Measurements from ENCODE around the gene GALNT18. TPM values are rescaled to one million over a fixed set of nuclear protein-coding genes. Genes with fewer than 3 reads are reported as not detected.

Gene GALNT18
- total and polyA plus RNA-seq, 7 experiments from 2014 or later, result 0.15 to 1.7 (median 0.20) TPM; not detected in 4

GRCh38 chr11:11260903-11261302, 360.9 kb downstream of the GALNT18 start:
- Histone ChIP-seq H3K27me3 (ENCODE audit: control insufficient read depth in 2 of 2, insufficient read depth in 2 of 2, low read length in 2 of 2) (no peaks in the 10 kb centered on the region), H3K4me3 (ENCODE audit: low read length) (no peak overlapping the region), H3K36me3 (ENCODE audit: control insufficient read depth in 2 of 3, insufficient read depth in 3 of 3, low read length in 3 of 3) (no peaks in the 10 kb centered on the region), H3K27ac (ENCODE audit: low read depth, low read length) (no peak overlapping the region), H3K9me3 (ENCODE audit: control insufficient read depth in 2 of 3, low read length in 3 of 3) (no peaks in the 10 kb centered on the region), H3K4me1 (ENCODE audit: control insufficient read depth in 2 of 2, insufficient read depth in 2 of 2, low read length in 2 of 2) (no peaks in the 10 kb centered on the region)
- H3K9me3 Mint-ChIP-seq, result peaks cover 0 to 1% (median 0%) of the 10 kb centered on the region in 11 donors
- ChIA-PET POLR2A (no interaction called here), CTCF (no interaction called here)
- DNase-seq (no peak), ATAC-seq (no peak)
- intact Hi-C loops (cut with micrococcal nuclease), result no loop called here
- H3K36me3 Mint-ChIP-seq, result no peaks in the 10 kb centered on the region
- H3K27ac Mint-ChIP-seq, result no peak overlapping the region
- H3K4me3 Mint-ChIP-seq, result no peak overlapping the region
- H3K4me1 Mint-ChIP-seq, result peaks cover 0 to 3% (median 0%) of the 10 kb centered on the region in 7 donors
- peaks cover 13 to 21% (median 17%) of the 10 kb centered on the region in 5 donors for H3K27me3 Mint-ChIP-seq

GRCh38 chr11:11253995-11254394, 367.8 kb downstream of the GALNT18 start:
- Mint-ChIP-seq H3K27me3 (peaks cover 0 to 15% (median 2%) of the 10 kb centered on the region in 5 donors), H3K27ac (no peak overlapping the region), H3K4me3 (no peak overlapping the region), H3K9me3 (no peaks in the 10 kb centered on the region), H3K36me3 (no peaks in the 10 kb centered on the region), H3K4me1 (no peaks in the 10 kb centered on the region)
- POLR2A ChIA-PET, result no interaction called here
- ATAC-seq (no peak), DNase-seq (no peak)
- intact Hi-C loops (cut with micrococcal nuclease), result no loop called here
- Histone ChIP-seq H3K27me3 (ENCODE audit: control insufficient read depth in 2 of 2, insufficient read depth in 2 of 2, low read length in 2 of 2) (no peaks in the 10 kb centered on the region), H3K9me3 (ENCODE audit: control insufficient read depth in 2 of 3, low read length in 3 of 3) (no peaks in the 10 kb centered on the region), H3K27ac (ENCODE audit: low read depth, low read length) (no peak overlapping the region), H3K4me3 (ENCODE audit: low read length) (no peak overlapping the region), H3K4me1 (ENCODE audit: control insufficient read depth in 2 of 2, insufficient read depth in 2 of 2, low read length in 2 of 2) (no peaks in the 10 kb centered on the region), H3K36me3 (ENCODE audit: control insufficient read depth in 2 of 3, insufficient read depth in 3 of 3, low read length in 3 of 3) (no peaks in the 10 kb centered on the region)
- CTCF ChIA-PET, result no interaction called here

GRCh38 chr11:11253497-11253896, 368.3 kb downstream of the GALNT18 start:
- no peaks in the 10 kb centered on the region for H3K27me3 ChIP-seq (ENCODE audit: control insufficient read depth in 2 of 2, insufficient read depth in 2 of 2, low read length in 2 of 2)
- H3K9me3 ChIP-seq (ENCODE audit: control insufficient read depth in 2 of 3, low read length in 3 of 3), result no peaks in the 10 kb centered on the region
- Mint-ChIP-seq H3K4me1 (no peaks in the 10 kb centered on the region), H3K27ac (no peak overlapping the region), H3K36me3 (no peaks in the 10 kb centered on the region), H3K4me3 (no peak overlapping the region), H3K27me3 (peaks cover 0 to 15% (median 2%) of the 10 kb centered on the region in 5 donors), H3K9me3 (peaks cover 0 to under 1% (median 0%) of the 10 kb centered on the region in 11 donors)
- intact Hi-C loops (cut with micrococcal nuclease), result no loop called here
- ATAC-seq (no peak), DNase-seq (no peak)
- no peak overlapping the region for H3K27ac ChIP-seq (ENCODE audit: low read depth, low read length)
- CTCF ChIA-PET, result no interaction called here
- POLR2A ChIA-PET, result no interaction called here
- H3K4me3 ChIP-seq (ENCODE audit: low read length), result no peak overlapping the region
- H3K4me1 ChIP-seq (ENCODE audit: control insufficient read depth in 2 of 2, insufficient read depth in 2 of 2, low read length in 2 of 2), result no peaks in the 10 kb centered on the region
- no peaks in the 10 kb centered on the region for H3K36me3 ChIP-seq (ENCODE audit: control insufficient read depth in 2 of 3, insufficient read depth in 3 of 3, low read length in 3 of 3)

- Histone ChIP-seq H3K27me3 (ENCODE audit: control insufficient read depth in 2 of 2, insufficient read depth in 2 of 2, low read length in 2 of 2) (no peaks in the 10 kb centered on the region), H3K9me3 (ENCODE audit: control insufficient read depth in 2 of 3, low read length in 3 of 3) (no peaks in the 10 kb centered on the region), H3K36me3 (ENCODE audit: control insufficient read depth in 2 of 3, insufficient read depth in 3 of 3, low read length in 3 of 3) (no peaks in the 10 kb centered on the region), H3K27ac (ENCODE audit: low read depth, low read length) (no peak overlapping the region), H3K4me1 (ENCODE audit: control insufficient read depth in 2 of 2, insufficient read depth in 2 of 2, low read length in 2 of 2) (no peaks in the 10 kb centered on the region), H3K4me3 (ENCODE audit: low read length) (no peak overlapping the region)
- no peak overlapping the region for H3K4me3 Mint-ChIP-seq
- H3K36me3 Mint-ChIP-seq, result no peaks in the 10 kb centered on the region
- DNase-seq, result no peak
- peaks cover 0 to 2% (median 0%) of the 10 kb centered on the region in 11 donors for H3K9me3 Mint-ChIP-seq
- no peak overlapping the region for H3K27ac Mint-ChIP-seq
- no peak for ATAC-seq
- H3K27me3 Mint-ChIP-seq, result peaks cover 0 to 12% (median 2%) of the 10 kb centered on the region in 5 donors
- H3K4me1 Mint-ChIP-seq, result peaks cover 0 to under 1% (median 0%) of the 10 kb centered on the region in 7 donors
- ChIA-PET CTCF (no interaction called here), POLR2A (no interaction called here)
- intact Hi-C loops (cut with micrococcal nuclease), result no loop called here
These were observed 369.4 kb downstream of the GALNT18 start for GRCh38 chr11:11252403-11252802.

GRCh38 chr11:11251394-11251970, 370.3 kb downstream of the GALNT18 start:
- Mint-ChIP-seq H3K27ac (no peak overlapping the region), H3K4me3 (no peak overlapping the region), H3K36me3 (peaks cover 0 to 6% (median 0%) of the 10 kb centered on the region in 5 donors), H3K9me3 (peaks cover 0 to 7% (median 0%) of the 10 kb centered on the region in 11 donors), H3K27me3 (peaks cover 0 to 7% (median 0%) of the 10 kb centered on the region in 5 donors), H3K4me1 (peaks cover 0 to 9% (median 0%) of the 10 kb centered on the region in 7 donors)
- Histone ChIP-seq H3K4me3 (ENCODE audit: low read length) (no peak overlapping the region), H3K27me3 (ENCODE audit: control insufficient read depth in 2 of 2, insufficient read depth in 2 of 2, low read length in 2 of 2) (no peaks in the 10 kb centered on the region), H3K36me3 (ENCODE audit: control insufficient read depth in 2 of 3, insufficient read depth in 3 of 3, low read length in 3 of 3) (no peaks in the 10 kb centered on the region), H3K9me3 (ENCODE audit: control insufficient read depth in 2 of 3, low read length in 3 of 3) (no peaks in the 10 kb centered on the region), H3K27ac (ENCODE audit: low read depth, low read length) (no peak overlapping the region), H3K4me1 (ENCODE audit: control insufficient read depth in 2 of 2, insufficient read depth in 2 of 2, low read length in 2 of 2) (no peaks in the 10 kb centered on the region)
- ATAC-seq, result no peak
- no peak for DNase-seq
- ChIA-PET POLR2A (no interaction called here), CTCF (no interaction called here)
- intact Hi-C loops (cut with micrococcal nuclease), result no loop called here

- Mint-ChIP-seq H3K27me3 (peaks cover 0 to 2% (median 0%) of the 10 kb centered on the region in 5 donors), H3K4me3 (no peak overlapping the region), H3K27ac (no peak overlapping the region), H3K4me1 (peaks cover 0 to 11% (median 0%) of the 10 kb centered on the region in 7 donors), H3K36me3 (peaks cover 0 to 6% (median 0%) of the 10 kb centered on the region in 5 donors), H3K9me3 (peaks cover 0 to 10% (median 0%) of the 10 kb centered on the region in 11 donors)
- H3K27ac ChIP-seq (ENCODE audit: low read depth, low read length), result no peak overlapping the region
- H3K27me3 ChIP-seq (ENCODE audit: control insufficient read depth in 2 of 2, insufficient read depth in 2 of 2, low read length in 2 of 2), result no peaks in the 10 kb centered on the region
- no peaks in the 10 kb centered on the region for H3K9me3 ChIP-seq (ENCODE audit: control insufficient read depth in 2 of 3, low read length in 3 of 3)
- no peak overlapping the region for H3K4me3 ChIP-seq (ENCODE audit: low read length)
- no peaks in the 10 kb centered on the region for H3K4me1 ChIP-seq (ENCODE audit: control insufficient read depth in 2 of 2, insufficient read depth in 2 of 2, low read length in 2 of 2)
- DNase-seq, result no peak
- ChIA-PET POLR2A (no interaction called here), CTCF (no interaction called here)
- no peak for ATAC-seq
- intact Hi-C loops (cut with micrococcal nuclease), result no loop called here
- no peaks in the 10 kb centered on the region for H3K36me3 ChIP-seq (ENCODE audit: control insufficient read depth in 2 of 3, insufficient read depth in 3 of 3, low read length in 3 of 3)
These were observed 371.3 kb downstream of the GALNT18 start for GRCh38 chr11:11250470-11250869.

- ChIA-PET POLR2A (no interaction called here), CTCF (no interaction called here)
- no peaks in the 10 kb centered on the region for H3K27me3 ChIP-seq (ENCODE audit: control insufficient read depth in 2 of 2, insufficient read depth in 2 of 2, low read length in 2 of 2)
- H3K27ac ChIP-seq (ENCODE audit: low read depth, low read length), result no peak overlapping the region
- peaks cover 0 to 2% (median 0%) of the 10 kb centered on the region in 5 donors for H3K27me3 Mint-ChIP-seq
- ATAC-seq (no peak), DNase-seq (no peak)
- peaks cover 0 to 26% (median 16%) of the 10 kb centered on the region in 7 donors for H3K4me1 Mint-ChIP-seq
- H3K4me1 ChIP-seq (ENCODE audit: control insufficient read depth in 2 of 2, insufficient read depth in 2 of 2, low read length in 2 of 2), result peaks cover 5 to 20% of the 10 kb centered on the region in 2 donors
- H3K27ac Mint-ChIP-seq, result no peak overlapping the region
- H3K4me3 ChIP-seq (ENCODE audit: low read length), result no peak overlapping the region
- H3K9me3 Mint-ChIP-seq, result peaks cover 0 to 10% (median 0%) of the 10 kb centered on the region in 11 donors
- H3K9me3 ChIP-seq (ENCODE audit: control insufficient read depth in 2 of 3, low read length in 3 of 3), result no peaks in the 10 kb centered on the region
- no peaks in the 10 kb centered on the region for H3K36me3 ChIP-seq (ENCODE audit: control insufficient read depth in 2 of 3, insufficient read depth in 3 of 3, low read length in 3 of 3)
- no peak overlapping the region for H3K4me3 Mint-ChIP-seq
- intact Hi-C loops (cut with micrococcal nuclease), result no loop called here
- peaks cover 0 to 6% (median 0%) of the 10 kb centered on the region in 5 donors for H3K36me3 Mint-ChIP-seq
These were observed 374.2 kb downstream of the GALNT18 start for GRCh38 chr11:11247576-11247975.

All from naive thymus-derived CD4-positive, alpha-beta T cell (primary cell).